HCT116 (cell line): ENCODE data around the gene KIAA2012. TPM values are rescaled to one million over a fixed set of nuclear protein-coding genes. Genes with fewer than 3 reads are reported as not detected.
A peak's percentile ranks its signal among the peaks of the same experiment; 100 is the strongest.
"Not testable (repeated sequence)": the region's sequence is repeated elsewhere in the genome, so short reads cannot be mapped to it uniquely, and the experiment has no call there.

Source experiments
- ATAC-seq: fragments of 200-7000 bp; cut with Tn5 transposase; 2 replicates; pipeline ENCODE4 v1.9.1; 2020; ENCODE audit warnings: mild to moderate bottlenecking, moderate library complexity
- BruUV-seq: library from RNA; stranded (reverse); fragments of 400-500 nt; replicated peaks from 2 replicates; lab custom pipeline; 2021; lab: Mats Ljungman, UMichigan
- CTCF ChIA-PET: fragments of 300-600 bp; sonication (Branson Sonifier 250); formaldehyde crosslinking; loops from one replicate; lab custom pipeline; 2021; ENCODE audit warnings: antibody characterized with exemption; lab: Charles Lee
- POLR2A ChIA-PET: fragments of 300-600, 350-600 bp; sonication (Branson Sonifier 250); formaldehyde crosslinking; loops from one replicate; lab custom pipeline; 2021; ENCODE audit warnings: antibody characterized with exemption; lab: Charles Lee
- RAD21 ChIA-PET, 2 experiments: fragments of 300-600 bp; sonication (Branson Sonifier 250); formaldehyde crosslinking; loops; one replicate each; lab custom pipeline; 2023; ENCODE audit warnings: low total read pairs in 2 of 2; ENCODE audit not compliant: uncharacterized antibody in 2 of 2, unreplicated experiment in 2 of 2, low non-redundant PET in 1 of 2; lab: Charles Lee
- DNase-seq: peaks from one replicate; pipeline ENCODE4 v3.0.0-alpha.2; 2010; ENCODE audit warnings: low read depth, low spot score
- H2AFZ ChIP-seq: fragments of 200-600 bp; shearing (Covaris generic), sonication (generic); 2 replicates; pipeline ENCODE4 v1.6.1; 2017; ENCODE audit warnings: low read depth, mixed run types, mixed read lengths, antibody characterized with exemption, low read length; ENCODE audit not compliant: poor library complexity, severe bottlenecking
- H3K27ac ChIP-seq: 2 replicates; pipeline ENCODE4 v1.5.1; 2012; ENCODE audit warnings: low read depth, low read length
- H3K27me3 ChIP-seq: fragments of 200-600 bp; sonication (generic); 2 replicates; pipeline ENCODE4 v1.6.1; 2016; ENCODE audit warnings: mixed run types, low read length, mixed read lengths; ENCODE audit not compliant: insufficient read depth
- H3K36me3 ChIP-seq, 2 experiments: fragments of 200-500 bp in 1 of 2; fragments of 200-600 bp in 1 of 2; sonication (Bioruptor generic) in 1 of 2; sonication (generic) in 1 of 2; 2 replicates each; pipeline versions ENCODE4 v1.5.1 to v1.6.1; 2014 to 2016; ENCODE audit warnings: low read length in 2 of 2, inconsistent platforms in 1 of 2, mixed read lengths in 1 of 2, mixed run types in 1 of 2; ENCODE audit not compliant: insufficient read depth in 2 of 2, control insufficient read depth in 1 of 2
- H3K4me1 ChIP-seq, 2 experiments: fragments of 200-600 bp in 1 of 2; sonication (generic) in 1 of 2; 2 replicates each; pipeline versions ENCODE4 v1.5.1 to v1.6.1; 2012 to 2017; ENCODE audit warnings: low read length in 2 of 2, inconsistent platforms in 1 of 2, mild to moderate bottlenecking in 1 of 2, mixed read lengths in 1 of 2, mixed run types in 1 of 2, moderate library complexity in 1 of 2; ENCODE audit not compliant: insufficient read depth in 2 of 2, control insufficient read depth in 1 of 2
- H3K4me2 ChIP-seq: fragments of 200-600 bp; sonication (generic); 2 replicates; pipeline ENCODE4 v1.6.1; 2017; ENCODE audit warnings: mixed run types, low read length, mixed read lengths
- H3K4me3 ChIP-seq, 2 experiments: fragments of 200-600 bp in 1 of 2; sonication (generic) in 1 of 2; replicated peaks in 1 of 2; 2 replicates each; pipeline ENCODE4 v1.5.1; 2011 to 2016; ENCODE audit warnings: low read length in 2 of 2, control low read depth in 1 of 2, low read depth in 1 of 2, mild to moderate bottlenecking in 1 of 2, mixed read lengths in 1 of 2, mixed run types in 1 of 2
- H3K79me2 ChIP-seq: fragments of 200-600 bp; sonication (generic); 2 replicates; pipeline ENCODE4 v1.6.1; 2017; ENCODE audit warnings: mild to moderate bottlenecking, mixed run types, low read length, moderate library complexity, mixed read lengths; ENCODE audit not compliant: insufficient read depth
- H3K9ac ChIP-seq: fragments of 200-600 bp; sonication (generic); 2 replicates; pipeline ENCODE4 v1.6.1; 2016; ENCODE audit warnings: low read length, mixed read lengths
- H3K9me2 ChIP-seq: fragments of 200-600 bp; sonication (generic), shearing (Covaris generic); 2 replicates; pipeline ENCODE4 v1.6.1; 2017; ENCODE audit warnings: mixed run types, mild to moderate bottlenecking, moderate library complexity; ENCODE audit not compliant: insufficient read depth
- H3K9me3 ChIP-seq, 2 experiments: fragments of 200-500 bp in 1 of 2; fragments of 200-600 bp in 1 of 2; sonication (Bioruptor generic) in 1 of 2; sonication (generic) in 1 of 2; 2 replicates each; pipeline ENCODE4 v1.6.1; 2014 to 2017; ENCODE audit warnings: low read length in 2 of 2, mixed read lengths in 2 of 2, inconsistent platforms in 1 of 2, low read depth in 1 of 2, mild to moderate bottlenecking in 1 of 2, mixed run types in 1 of 2, moderate library complexity in 1 of 2; ENCODE audit not compliant: control insufficient read depth in 1 of 2, insufficient read depth in 1 of 2
- H4K20me1 ChIP-seq: fragments of 200-600 bp; sonication (generic), shearing (Covaris generic); 2 replicates; pipeline ENCODE4 v1.6.1; 2017; ENCODE audit warnings: mixed run types, mild to moderate bottlenecking, moderate library complexity; ENCODE audit not compliant: insufficient read depth
- CBX3 ChIP-seq: IDR thresholded peaks from 2 replicates; pipeline ENCODE4 v1.6.1; 2012; ENCODE audit warnings: low read depth
- MAX ChIP-seq: IDR thresholded peaks from 2 replicates; pipeline ENCODE4 v1.6.1; 2012
- POLR2A ChIP-seq: IDR thresholded peaks from 2 replicates; pipeline ENCODE4 v1.7.0; 2011; ENCODE audit warnings: borderline replicate concordance; ENCODE audit not compliant: insufficient read depth, insufficient read length; ENCODE audit errors: extremely low read depth
- RAD21 ChIP-seq: IDR thresholded peaks from 2 replicates; pipeline ENCODE4 v1.6.1; 2012; ENCODE audit warnings: low read depth, mild to moderate bottlenecking
- TCF7L2 ChIP-seq: IDR thresholded peaks from 2 replicates; pipeline ENCODE4 v1.7.0; 2011; ENCODE audit warnings: borderline replicate concordance, inconsistent platforms; ENCODE audit not compliant: insufficient read depth, insufficient read length; ENCODE audit errors: extremely low read depth
- intact Hi-C: fragments of 100-400 bp; cut with micrococcal nuclease; formaldehyde crosslinking; loops from 2 replicates; pipeline ENCODE4 v1.10.0; 2022
- total RNA-seq: library from RNA; stranded (reverse); gene quantifications from one replicate; pipeline ENCODE4 v1.2.1, GENCODE V29; 2021; ENCODE audit not compliant: unreplicated experiment

KIAA2012 gene
- total RNA-seq, 1 experiment from 2014 or later = not detected

- peak; percentile 53; the same call in 1 of the 2 replicates for TF ChIP-seq CBX3
- TF ChIP-seq POLR2A = peak; percentile 71
- TF ChIP-seq TCF7L2 = no peak
- TF ChIP-seq MAX = no peak
- no peak for TF ChIP-seq RAD21
These were observed 165.5 kb downstream of the KIAA2012 start, which contains the start of gene SUMO1 (continued) for GRCh38 chr2:202238234-202239197.

GRCh38 chr2:202247710-202248109 lies 174.7 kb downstream of the KIAA2012 start:
- H3K4me1 ChIP-seq, RAD21 ChIA-PET, DNase-seq, H4K20me1 ChIP-seq, intact Hi-C loops, H3K79me2 ChIP-seq, H3K4me2 ChIP-seq, H3K27me3 ChIP-seq, H3K9ac ChIP-seq, H2AFZ ChIP-seq, H3K9me2 ChIP-seq, H3K9me3 ChIP-seq, H3K36me3 ChIP-seq, POLR2A ChIA-PET, H3K27ac ChIP-seq, BruUV-seq, H3K4me3 ChIP-seq, CTCF ChIA-PET, ATAC-seq: not testable (repeated sequence)
